Endothelial cell of umbilical vein (primary cell): ENCODE results near the gene KIDINS220.

Experiments
- EZH2 ChIP-seq: IDR thresholded peaks from 2 replicates; pipeline ENCODE4 v1.6.1; 2012; ENCODE audit warnings: borderline replicate concordance, low read depth, mild to moderate bottlenecking, moderate library complexity, low read length, inconsistent platforms; ENCODE audit not compliant: severe bottlenecking
- POLR2A ChIP-seq: IDR thresholded peaks from 2 replicates; pipeline ENCODE4 v1.6.1; 2012; ENCODE audit warnings: low read depth, mild to moderate bottlenecking, control low read depth, low read length
- POLR2AphosphoS5 ChIP-seq: IDR thresholded peaks from 2 replicates; pipeline ENCODE4 v1.6.1; 2012; ENCODE audit warnings: low read depth, mild to moderate bottlenecking, control low read depth, low read length, moderate library complexity; ENCODE audit not compliant: insufficient read depth
- TF ChIP-seq, protein P1 (sequence below), 2 donors: IDR thresholded peaks; 1 replicate in 1 of 2; 2 replicates in 1 of 2; pipeline ENCODE4 v1.5.1; 2011; ENCODE audit warnings: low read length in 2 of 2, mild to moderate bottlenecking in 2 of 2, moderate library complexity in 2 of 2, control low read depth in 1 of 2, inconsistent platforms in 1 of 2, low read depth in 1 of 2; ENCODE audit not compliant: insufficient read depth in 1 of 2; ENCODE audit errors: extremely low read depth in 1 of 2

DNA sequence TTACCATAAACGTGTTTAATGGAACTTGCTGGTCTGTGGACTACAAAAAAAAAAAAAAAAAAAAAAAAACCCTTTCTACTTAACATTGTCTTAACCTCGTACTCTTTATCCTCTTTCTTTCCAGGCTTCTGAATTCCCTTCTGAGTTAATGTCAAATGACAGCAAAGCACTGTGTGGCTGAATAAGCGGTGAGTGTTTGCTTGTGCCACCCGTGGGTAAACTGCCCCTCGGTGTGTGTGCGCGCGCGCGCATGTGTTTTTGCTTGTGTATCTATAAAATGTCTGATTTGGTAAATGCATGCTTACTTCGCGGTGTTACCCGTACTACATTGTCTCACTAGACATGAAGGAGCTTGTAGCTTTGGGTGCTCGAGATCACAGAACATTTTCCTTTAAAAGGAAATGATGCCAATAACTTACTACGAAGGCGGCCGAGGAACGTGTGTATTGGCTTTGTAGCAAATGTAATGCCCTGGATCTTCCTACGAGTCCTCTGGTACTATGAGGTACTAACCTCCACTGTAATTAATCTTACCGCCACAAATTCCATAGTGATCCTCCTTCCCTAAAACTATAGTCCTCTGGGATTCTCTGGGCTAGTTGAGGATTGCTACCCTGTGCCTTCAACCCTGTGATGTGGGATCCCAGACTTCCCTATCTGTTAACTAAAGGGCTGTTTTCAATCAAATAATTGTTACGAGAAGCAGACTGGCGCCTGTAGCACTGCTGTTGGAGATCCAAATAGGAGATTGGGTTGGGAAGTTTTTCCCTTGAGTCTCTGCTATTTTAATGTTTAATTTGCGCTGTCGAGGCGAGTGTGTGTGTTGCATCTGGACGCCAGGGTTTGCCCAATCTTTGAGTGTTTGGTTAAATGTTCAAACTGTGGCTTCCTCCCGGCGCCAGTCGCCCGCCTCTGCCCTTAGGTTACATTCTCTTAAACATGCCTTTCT is 154.4 kb downstream of the KIDINS220 start:
- TF ChIP-seq EZH2 = no peak
- TF ChIP-seq, protein P1, sequence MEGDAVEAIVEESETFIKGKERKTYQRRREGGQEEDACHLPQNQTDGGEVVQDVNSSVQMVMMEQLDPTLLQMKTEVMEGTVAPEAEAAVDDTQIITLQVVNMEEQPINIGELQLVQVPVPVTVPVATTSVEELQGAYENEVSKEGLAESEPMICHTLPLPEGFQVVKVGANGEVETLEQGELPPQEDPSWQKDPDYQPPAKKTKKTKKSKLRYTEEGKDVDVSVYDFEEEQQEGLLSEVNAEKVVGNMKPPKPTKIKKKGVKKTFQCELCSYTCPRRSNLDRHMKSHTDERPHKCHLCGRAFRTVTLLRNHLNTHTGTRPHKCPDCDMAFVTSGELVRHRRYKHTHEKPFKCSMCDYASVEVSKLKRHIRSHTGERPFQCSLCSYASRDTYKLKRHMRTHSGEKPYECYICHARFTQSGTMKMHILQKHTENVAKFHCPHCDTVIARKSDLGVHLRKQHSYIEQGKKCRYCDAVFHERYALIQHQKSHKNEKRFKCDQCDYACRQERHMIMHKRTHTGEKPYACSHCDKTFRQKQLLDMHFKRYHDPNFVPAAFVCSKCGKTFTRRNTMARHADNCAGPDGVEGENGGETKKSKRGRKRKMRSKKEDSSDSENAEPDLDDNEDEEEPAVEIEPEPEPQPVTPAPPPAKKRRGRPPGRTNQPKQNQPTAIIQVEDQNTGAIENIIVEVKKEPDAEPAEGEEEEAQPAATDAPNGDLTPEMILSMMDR (IDR thresholded peaks at IDR 0.05; ENCODE audit: extremely low read depth in 1 of 2, insufficient read depth in 1 of 2, low read depth in 1 of 2, low read length in 2 of 2) = no peak
- no peak for TF ChIP-seq POLR2A
- no peak for TF ChIP-seq POLR2AphosphoS5
